Ishikawa (cell line): ENCODE measurements around the gene GAL3ST1.

Experiments used
- CEBPB ChIP-seq: IDR thresholded peaks from 2 replicates; pipeline ENCODE4 v1.6.1; 2012
- CREB1 ChIP-seq: IDR thresholded peaks from 2 replicates; pipeline ENCODE4 v1.6.1; 2012; ENCODE audit warnings: low read depth
- EGR1 ChIP-seq: IDR thresholded peaks from 2 replicates; pipeline ENCODE4 v1.6.1; 2012
- EP300 ChIP-seq: IDR thresholded peaks from 2 replicates; pipeline ENCODE4 v1.6.1; 2012; ENCODE audit warnings: borderline replicate concordance
- FOXM1 ChIP-seq: IDR thresholded peaks from 2 replicates; pipeline ENCODE4 v1.6.1; 2012; ENCODE audit warnings: low read depth, borderline replicate concordance
- MAX ChIP-seq: IDR thresholded peaks from 2 replicates; pipeline ENCODE4 v1.6.1; 2012
- NFIC ChIP-seq: IDR thresholded peaks from 2 replicates; pipeline ENCODE4 v1.6.1; 2012
- RAD21 ChIP-seq: IDR thresholded peaks from 2 replicates; pipeline ENCODE4 v1.6.1; 2012; ENCODE audit warnings: low read depth
- REST ChIP-seq: IDR thresholded peaks from 2 replicates; pipeline ENCODE4 v1.6.1; 2012; ENCODE audit warnings: low read depth, mild to moderate bottlenecking
- TAF1 ChIP-seq: IDR thresholded peaks from 2 replicates; pipeline ENCODE4 v1.6.1; 2012; ENCODE audit warnings: low read depth, mild to moderate bottlenecking
- TCF12 ChIP-seq: IDR thresholded peaks from 2 replicates; pipeline ENCODE4 v1.6.1; 2012; ENCODE audit warnings: low read depth
- TEAD4 ChIP-seq: IDR thresholded peaks from 2 replicates; pipeline ENCODE4 v1.6.1; 2012
- USF1 ChIP-seq: IDR thresholded peaks from 2 replicates; pipeline ENCODE4 v1.6.1; 2012
- YY1 ChIP-seq: IDR thresholded peaks from 2 replicates; pipeline ENCODE4 v1.6.1; 2012; ENCODE audit warnings: low read depth
- ZBTB7A ChIP-seq: IDR thresholded peaks from 2 replicates; pipeline ENCODE4 v1.6.1; 2012; ENCODE audit warnings: low read depth

GAL3ST1 gene

GRCh38 chr22:30591191-30591587 is 16.7 kb upstream of the GAL3ST1 start:
- TF ChIP-seq USF1 = no peak
- no peak for TF ChIP-seq CREB1
- no peak for TF ChIP-seq EP300
- no peak for TF ChIP-seq RAD21
- TF ChIP-seq TCF12 = no peak
- no peak for TF ChIP-seq CEBPB
- TF ChIP-seq NFIC = no peak
- TF ChIP-seq REST = no peak
- TF ChIP-seq TAF1 = no peak
- no peak for TF ChIP-seq EGR1
- TF ChIP-seq MAX = no peak
- no peak for TF ChIP-seq FOXM1
- no peak for TF ChIP-seq ZBTB7A
- no peak for TF ChIP-seq TEAD4
- no peak for TF ChIP-seq YY1

DNA sequence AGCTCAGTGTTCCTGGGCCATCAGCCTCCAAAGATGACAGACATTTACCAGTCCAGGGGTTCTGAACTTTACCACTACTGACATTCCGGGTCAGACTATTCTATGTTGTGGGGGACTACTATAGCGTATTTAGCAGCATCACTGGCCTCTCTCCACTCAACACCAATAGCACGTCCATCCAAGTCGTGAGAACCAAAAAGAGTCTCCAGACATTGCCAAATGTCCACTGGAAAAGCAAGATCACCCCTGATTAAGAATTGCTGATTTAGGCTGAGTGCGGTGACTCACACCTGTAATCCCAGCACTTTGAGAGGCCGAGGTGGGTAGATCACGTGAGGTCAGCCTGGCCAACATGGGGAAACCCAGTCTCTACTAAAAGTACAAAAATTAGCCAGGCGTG is 11.9 kb upstream of the GAL3ST1 start:
- TF ChIP-seq CEBPB = no peak
- TF ChIP-seq TEAD4 = no peak
- no peak for TF ChIP-seq RAD21

DNA sequence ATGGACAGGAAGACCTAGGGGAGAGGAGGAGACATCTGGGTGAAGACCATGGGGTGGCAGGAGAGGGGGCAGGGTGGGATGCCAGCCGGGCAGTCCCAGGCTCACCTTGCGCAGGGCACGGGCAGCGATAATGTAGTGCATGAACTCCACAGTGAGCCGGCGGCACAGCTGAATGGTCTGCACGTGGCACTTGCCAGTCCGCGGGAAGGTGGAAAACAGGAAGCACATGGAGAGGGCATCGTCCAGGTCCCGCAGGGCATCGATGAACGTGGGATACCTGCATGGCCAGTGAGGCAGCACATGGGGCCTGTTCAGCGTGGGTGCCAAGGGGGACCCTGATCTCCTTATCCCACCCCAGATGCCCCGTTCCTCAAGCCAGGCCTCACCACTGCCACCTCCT is 10.0 kb upstream of the GAL3ST1 start:
- TF ChIP-seq EP300 = no peak
- TF ChIP-seq YY1 = no peak
- TF ChIP-seq TEAD4 = no peak

- TF ChIP-seq YY1 (no peak), USF1 (no peak), RAD21 (no peak), EP300 (no peak), TAF1 (no peak), EGR1 (no peak), CEBPB (no peak), TEAD4 (no peak), CREB1 (no peak), MAX (no peak), TCF12 (no peak), ZBTB7A (no peak), FOXM1 (no peak), REST (no peak), NFIC (no peak)
Observed at GRCh38 chr22:30582788-30583545, 8.5 kb upstream of the GAL3ST1 start.

GRCh38 chr22:30582051-30582450 is 7.6 kb upstream of the GAL3ST1 start:
- no peak for TF ChIP-seq EP300
- TF ChIP-seq REST = no peak
- TF ChIP-seq MAX = no peak
- no peak for TF ChIP-seq CREB1
- TF ChIP-seq FOXM1 = no peak
- no peak for TF ChIP-seq RAD21
- TF ChIP-seq YY1 = no peak
- TF ChIP-seq USF1 = no peak
- TF ChIP-seq TAF1 = no peak
- TF ChIP-seq EGR1 = no peak
- TF ChIP-seq CEBPB = no peak
- TF ChIP-seq ZBTB7A = no peak
- TF ChIP-seq NFIC = no peak
- no peak for TF ChIP-seq TCF12
- TF ChIP-seq TEAD4 = no peak
